ENCODE measurements around the gene PANX3. TPM values are rescaled to one million over a fixed set of nuclear protein-coding genes. Genes with fewer than 3 reads are reported as not detected.

PANX3 gene
- total and polyA plus RNA-seq, 2 of the 13 experiments (the other 11 are each of a cell fraction or from before 2014, with no cell fraction given) = not detected

DNA sequence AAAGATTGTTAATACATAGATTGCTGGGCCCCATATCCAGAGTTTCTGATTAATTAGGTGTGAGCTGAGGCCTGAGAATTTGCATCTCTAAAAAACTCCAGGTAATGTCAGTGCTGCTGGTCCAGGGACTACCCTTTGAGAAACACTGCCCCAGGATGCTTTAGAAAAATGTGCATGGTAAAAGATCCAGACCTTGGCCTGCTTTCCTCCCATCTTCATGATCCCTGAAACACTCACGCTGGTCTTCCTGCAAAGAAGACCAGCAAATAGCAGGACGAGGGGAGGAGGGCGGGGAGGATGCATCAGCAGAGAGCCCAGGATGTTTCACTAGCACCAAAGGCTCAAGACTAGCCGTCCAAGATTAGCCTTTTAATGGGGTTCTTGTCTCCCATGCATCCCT, 41.5 kb upstream of the PANX3 start, which contains the start of gene OR8A1:
TSS of gene OR8A1 (plus strand) at position 301 of the 400 bp plus-strand sequence. CDS start 123 bp downstream, outside the sequence.
- no peak for FAIRE-seq
- CTCF ChIA-PET (ENCODE audit: low intra/inter-chr PET ratio, low total read pairs) = no interaction called here
- H3K9me3 ChIP-seq (ENCODE audit: low read length) = no peaks in the 10 kb centered on the region
- in situ Hi-C loops (cut with HindIII; ENCODE audit: extremely low pct_ligation_motif_present, low pct_unique_long_range_greater_than_20kb) (no loop called here), intact Hi-C loops (cut with micrococcal nuclease; ENCODE audit: unreplicated experiment) (no loop called here)
- H3K4me3 ChIP-seq (replicated peaks in 1 of 3; ENCODE audit: insufficient read depth in 1 of 3, low read depth in 2 of 3, low read length in 3 of 3) = no peak within 1 kb of the TSS
- BruUV-seq (replicated peaks) = no TSS peak
- 16% methylated on average over 3 of the region's 4 CpGs for WGBS (ENCODE audit: low lambda C conversion rate)
- POLR2A ChIA-PET = no interaction called here
- no peaks in the 10 kb centered on the region; a peak in 2 of 5 replicates for H3K27me3 ChIP-seq (ENCODE audit: control insufficient read depth in 1 of 2, insufficient read depth in 2 of 2, low read length in 2 of 2)
- no peak within 1 kb of the TSS for H3K27ac ChIP-seq (ENCODE audit: extremely low read length, insufficient read depth, low read length)
- no peaks in the 10 kb centered on the region for H3K36me3 ChIP-seq (replicated peaks in 1 of 2; ENCODE audit: control insufficient read depth in 1 of 2, insufficient read depth in 2 of 2, low read length in 2 of 2)
- no peaks in the 10 kb centered on the region for H4K20me1 ChIP-seq (ENCODE audit: insufficient read depth, low read length)
- ATAC-seq = no peak
- no peak within 1 kb of the TSS for H3K4me2 ChIP-seq (ENCODE audit: low read depth, low read length)
- H3K79me2 ChIP-seq (ENCODE audit: insufficient read depth, low read length) = no peaks in the 10 kb centered on the region
- DNase-seq (ENCODE audit: low spot score) = no peak
- no peak within 1 kb of the TSS for H2AFZ ChIP-seq (ENCODE audit: low read length)
- H3K4me1 ChIP-seq (ENCODE audit: insufficient read depth, low read length) = no peaks in the 10 kb centered on the region
- TF ChIP-seq ARNT2 (CRISPR knock-in tag; IDR thresholded peaks at IDR 0.05; ENCODE audit: low read depth) (no peak), ZNF572 (CRISPR knock-in tag; IDR thresholded peaks at IDR 0.05) (no peak), SSRP1 (CRISPR knock-in tag; IDR thresholded peaks at IDR 0.05) (no peak), MZF1 (CRISPR knock-in tag; IDR thresholded peaks at IDR 0.05; ENCODE audit: borderline replicate concordance) (no peak), NCOA1 (CRISPR knock-in tag; IDR thresholded peaks at IDR 0.05) (no peak), KIAA2018 (CRISPR knock-in tag; IDR thresholded peaks at IDR 0.05; ENCODE audit: borderline replicate concordance) (no peak), TOPORS (CRISPR knock-in tag; IDR thresholded peaks at IDR 0.05) (no peak), KDM4B (CRISPR knock-in tag; IDR thresholded peaks at IDR 0.05) (no peak), MED13 (CRISPR knock-in tag; IDR thresholded peaks at IDR 0.05) (no peak), DBP (CRISPR knock-in tag; IDR thresholded peaks at IDR 0.05; ENCODE audit: not compliant biosample characterization) (no peak)
- TF ChIP-seq, protein P1, sequence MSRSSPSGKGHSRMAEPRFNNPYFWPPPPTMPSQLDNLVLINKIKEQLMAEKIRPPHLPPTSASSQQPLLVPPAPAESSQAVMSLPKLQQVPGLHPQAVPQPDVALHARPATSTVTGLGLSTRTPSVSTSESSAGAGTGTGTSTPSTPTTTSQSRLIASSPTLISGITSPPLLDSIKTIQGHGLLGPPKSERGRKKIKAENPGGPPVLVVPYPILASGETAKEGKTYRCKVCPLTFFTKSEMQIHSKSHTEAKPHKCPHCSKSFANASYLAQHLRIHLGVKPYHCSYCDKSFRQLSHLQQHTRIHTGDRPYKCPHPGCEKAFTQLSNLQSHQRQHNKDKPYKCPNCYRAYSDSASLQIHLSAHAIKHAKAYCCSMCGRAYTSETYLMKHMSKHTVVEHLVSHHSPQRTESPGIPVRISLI (CRISPR knock-in tag; IDR thresholded peaks at IDR 0.05; ENCODE audit: borderline replicate concordance) = no peak
- TF ChIP-seq, protein P2, sequence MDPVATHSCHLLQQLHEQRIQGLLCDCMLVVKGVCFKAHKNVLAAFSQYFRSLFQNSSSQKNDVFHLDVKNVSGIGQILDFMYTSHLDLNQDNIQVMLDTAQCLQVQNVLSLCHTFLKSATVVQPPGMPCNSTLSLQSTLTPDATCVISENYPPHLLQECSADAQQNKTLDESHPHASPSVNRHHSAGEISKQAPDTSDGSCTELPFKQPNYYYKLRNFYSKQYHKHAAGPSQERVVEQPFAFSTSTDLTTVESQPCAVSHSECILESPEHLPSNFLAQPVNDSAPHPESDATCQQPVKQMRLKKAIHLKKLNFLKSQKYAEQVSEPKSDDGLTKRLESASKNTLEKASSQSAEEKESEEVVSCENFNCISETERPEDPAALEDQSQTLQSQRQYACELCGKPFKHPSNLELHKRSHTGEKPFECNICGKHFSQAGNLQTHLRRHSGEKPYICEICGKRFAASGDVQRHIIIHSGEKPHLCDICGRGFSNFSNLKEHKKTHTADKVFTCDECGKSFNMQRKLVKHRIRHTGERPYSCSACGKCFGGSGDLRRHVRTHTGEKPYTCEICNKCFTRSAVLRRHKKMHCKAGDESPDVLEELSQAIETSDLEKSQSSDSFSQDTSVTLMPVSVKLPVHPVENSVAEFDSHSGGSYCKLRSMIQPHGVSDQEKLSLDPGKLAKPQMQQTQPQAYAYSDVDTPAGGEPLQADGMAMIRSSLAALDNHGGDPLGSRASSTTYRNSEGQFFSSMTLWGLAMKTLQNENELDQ (CRISPR knock-in tag; IDR thresholded peaks at IDR 0.05; ENCODE audit: borderline replicate concordance) = no peak
- H3K9ac ChIP-seq (ENCODE audit: insufficient read depth, low read depth, low read length) = no peak within 1 kb of the TSS
